Chondrocyte (in vitro differentiated cells): Measurements from ENCODE around the gene ARVCF. TPM values are rescaled to one million over a fixed set of nuclear protein-coding genes. Genes with fewer than 3 reads are reported as not detected.

ENCODE experiments used
- DNase-seq: peaks from one replicate; pipeline ENCODE4 v3.0.0; 2021; ENCODE audit warnings: mixed read lengths, low spot score
- H3K27ac Mint-ChIP-seq: one replicate; pipeline ENCODE4 v1.8.0; 2021; ENCODE audit warnings: mild to moderate bottlenecking, moderate library complexity, mixed read lengths; ENCODE audit not compliant: unreplicated experiment
- H3K27me3 Mint-ChIP-seq: 2 replicates; pipeline ENCODE4 v1.8.0; 2021; ENCODE audit warnings: low read depth, mixed read lengths
- H3K36me3 Mint-ChIP-seq: 2 replicates; pipeline ENCODE4 v1.8.0; 2021; ENCODE audit warnings: low read depth, mixed read lengths
- H3K4me1 Mint-ChIP-seq: 2 replicates; pipeline ENCODE4 v1.8.0; 2021; ENCODE audit warnings: low read depth, mild to moderate bottlenecking, mixed read lengths
- H3K4me3 Mint-ChIP-seq: one replicate; pipeline ENCODE4 v1.8.0; 2021; ENCODE audit warnings: mild to moderate bottlenecking, moderate library complexity, mixed read lengths; ENCODE audit not compliant: unreplicated experiment
- H3K9me3 Mint-ChIP-seq: 2 replicates; pipeline ENCODE4 v1.8.0; 2021; ENCODE audit warnings: low read depth, mixed read lengths
- total RNA-seq: library from RNA; stranded (reverse); gene quantifications from 3 replicates; pipeline ENCODE4 v1.2.1, GENCODE V29; 2021
- TF ChIP-seq, protein P1 (sequence below): fragments of 200-600 bp; sonication (generic); IDR thresholded peaks from 2 replicates; pipeline ENCODE4 v1.5.0; 2021; ENCODE audit warnings: antibody characterized with exemption, mild to moderate bottlenecking, moderate library complexity

Gene ARVCF
- total RNA-seq, 1 donor from 2014 or later: 24.2 TPM

DNA sequence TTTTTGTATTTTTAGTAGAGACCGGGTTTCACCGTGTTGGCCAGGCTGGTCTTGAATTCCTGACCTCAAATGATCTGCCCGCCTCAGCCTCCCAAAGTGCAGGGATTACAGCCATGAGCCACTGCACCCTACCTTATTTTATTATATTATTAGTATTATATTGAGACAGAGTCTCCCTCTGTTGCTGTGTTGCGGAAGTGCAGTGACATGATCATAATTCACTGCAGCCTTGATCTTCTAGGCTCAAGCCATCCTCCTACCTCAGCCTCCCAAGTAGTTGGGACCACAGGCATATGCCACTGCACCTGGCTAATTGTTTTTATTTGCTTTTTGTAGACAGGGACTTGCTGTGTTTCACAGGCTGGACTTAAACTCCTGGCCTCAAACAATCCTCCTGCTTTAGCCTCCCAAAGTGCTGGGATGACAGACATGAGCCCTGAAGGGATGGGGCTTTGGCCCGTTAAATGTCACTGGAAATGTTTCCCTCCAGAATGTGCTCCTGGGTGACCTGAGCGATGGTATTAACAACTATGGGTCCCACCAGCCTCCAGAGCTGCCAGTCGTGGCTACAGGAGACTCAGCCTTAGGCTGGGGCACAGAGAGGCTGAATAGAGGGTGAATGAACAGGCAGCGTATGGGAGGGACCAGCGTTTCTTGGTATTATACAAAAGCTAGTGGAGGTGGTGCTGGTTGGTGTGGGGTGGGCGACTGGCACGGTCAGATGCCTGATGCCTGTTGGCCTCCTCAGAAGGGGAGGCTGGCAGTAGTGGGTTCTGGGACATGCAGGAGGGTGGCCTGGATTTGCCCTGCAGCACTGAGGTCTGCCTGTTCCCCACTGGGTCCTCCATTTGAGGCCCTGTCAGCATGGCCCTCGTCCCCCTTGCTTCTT lies 11.6 kb upstream of the ARVCF start:
- no peaks in the 10 kb centered on the region for H3K27me3 Mint-ChIP-seq
- no peak for DNase-seq

GRCh38 chr22:20026996-20027601 lies 10.5 kb upstream of the ARVCF start:
- TF ChIP-seq, protein P1, sequence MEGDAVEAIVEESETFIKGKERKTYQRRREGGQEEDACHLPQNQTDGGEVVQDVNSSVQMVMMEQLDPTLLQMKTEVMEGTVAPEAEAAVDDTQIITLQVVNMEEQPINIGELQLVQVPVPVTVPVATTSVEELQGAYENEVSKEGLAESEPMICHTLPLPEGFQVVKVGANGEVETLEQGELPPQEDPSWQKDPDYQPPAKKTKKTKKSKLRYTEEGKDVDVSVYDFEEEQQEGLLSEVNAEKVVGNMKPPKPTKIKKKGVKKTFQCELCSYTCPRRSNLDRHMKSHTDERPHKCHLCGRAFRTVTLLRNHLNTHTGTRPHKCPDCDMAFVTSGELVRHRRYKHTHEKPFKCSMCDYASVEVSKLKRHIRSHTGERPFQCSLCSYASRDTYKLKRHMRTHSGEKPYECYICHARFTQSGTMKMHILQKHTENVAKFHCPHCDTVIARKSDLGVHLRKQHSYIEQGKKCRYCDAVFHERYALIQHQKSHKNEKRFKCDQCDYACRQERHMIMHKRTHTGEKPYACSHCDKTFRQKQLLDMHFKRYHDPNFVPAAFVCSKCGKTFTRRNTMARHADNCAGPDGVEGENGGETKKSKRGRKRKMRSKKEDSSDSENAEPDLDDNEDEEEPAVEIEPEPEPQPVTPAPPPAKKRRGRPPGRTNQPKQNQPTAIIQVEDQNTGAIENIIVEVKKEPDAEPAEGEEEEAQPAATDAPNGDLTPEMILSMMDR: no peak
- no peaks in the 10 kb centered on the region for H3K9me3 Mint-ChIP-seq
- no peaks in the 10 kb centered on the region for H3K36me3 Mint-ChIP-seq
- no peak overlapping the region for H3K4me3 Mint-ChIP-seq
- H3K27ac Mint-ChIP-seq: no peak overlapping the region
- DNase-seq: peak; percentile 63
- H3K4me1 Mint-ChIP-seq: peaks cover 8% of the 10 kb centered on the region
- H3K27me3 Mint-ChIP-seq: no peaks in the 10 kb centered on the region

More for the DNA sequence above, 11.6 kb upstream of the ARVCF start:
- H3K9me3 Mint-ChIP-seq: no peaks in the 10 kb centered on the region
- H3K27ac Mint-ChIP-seq: no peak overlapping the region
- TF ChIP-seq, protein P1: peak; percentile 71
- H3K36me3 Mint-ChIP-seq: no peaks in the 10 kb centered on the region
- no peak overlapping the region for H3K4me3 Mint-ChIP-seq
- H3K4me1 Mint-ChIP-seq: peaks cover 2% of the 10 kb centered on the region

DNA sequence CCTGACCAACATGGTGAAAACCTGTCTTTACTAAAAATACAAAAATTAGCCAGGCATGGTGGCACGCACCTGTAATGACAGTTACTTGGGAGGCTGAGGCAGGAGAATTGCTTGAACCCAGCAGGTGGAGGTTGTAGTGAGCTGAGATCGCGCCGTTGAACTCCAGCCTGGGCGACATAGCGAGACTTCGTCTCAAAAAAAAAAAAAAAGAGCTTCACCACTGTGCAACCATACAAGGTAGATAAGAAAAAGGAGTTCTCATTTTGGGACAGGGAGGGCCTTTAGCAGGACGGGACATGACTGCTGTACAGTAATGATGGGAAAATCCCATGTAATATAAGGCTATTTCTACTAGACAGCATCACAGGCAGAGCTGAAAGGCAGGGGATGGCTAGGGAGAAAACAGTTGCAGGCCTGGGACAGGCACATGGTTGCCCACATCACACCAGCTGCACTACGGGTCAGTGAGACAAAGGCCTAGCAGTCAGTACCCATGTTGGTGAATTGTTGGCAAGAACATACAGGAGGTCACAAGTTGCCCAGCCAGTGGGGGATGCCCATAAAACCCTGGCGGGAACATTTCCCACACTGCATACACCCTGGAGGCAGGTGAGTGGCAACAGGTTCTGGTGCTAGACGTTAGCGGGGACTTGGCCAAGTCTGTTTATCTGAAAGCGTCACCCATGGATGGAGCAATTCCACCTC lies 9.7 kb upstream of the ARVCF start:
- peaks cover 13% of the 10 kb centered on the region for H3K4me1 Mint-ChIP-seq
- H3K27me3 Mint-ChIP-seq: no peaks in the 10 kb centered on the region
- no peaks in the 10 kb centered on the region for H3K36me3 Mint-ChIP-seq
- DNase-seq: peak; percentile 42
- H3K9me3 Mint-ChIP-seq: no peaks in the 10 kb centered on the region
- no peak overlapping the region for H3K27ac Mint-ChIP-seq
- TF ChIP-seq, protein P1: no peak
- H3K4me3 Mint-ChIP-seq: no peak overlapping the region

GRCh38 chr22:20025401-20026203 lies 9.0 kb upstream of the ARVCF start:
- H3K4me1 Mint-ChIP-seq: peaks cover 13% of the 10 kb centered on the region
- TF ChIP-seq, protein P1: no peak
- no peak overlapping the region for H3K27ac Mint-ChIP-seq
- H3K4me3 Mint-ChIP-seq: no peak overlapping the region
- no peaks in the 10 kb centered on the region for H3K9me3 Mint-ChIP-seq
- H3K36me3 Mint-ChIP-seq: no peaks in the 10 kb centered on the region
- no peaks in the 10 kb centered on the region for H3K27me3 Mint-ChIP-seq
- peak; percentile 59 for DNase-seq
